Measurements from ENCODE around the gene CDC25B.

Gene CDC25B

GRCh38 chr20:3847429-3847940 lies 51.4 kb downstream of the CDC25B start:
- TF ChIP-seq SIN3A (IDR thresholded peaks at IDR 0.05; ENCODE audit: borderline replicate concordance, insufficient read depth, low read length) (no peak), FOXP2 (optimal IDR thresholded peaks at IDR 0.05; ENCODE audit: borderline replicate concordance, extremely low read depth, extremely low read length, insufficient read depth) (no peak), TAF1 (IDR thresholded peaks at IDR 0.05; ENCODE audit: borderline replicate concordance, insufficient read depth, low read length) (no peak), REST (IDR thresholded peaks at IDR 0.05; ENCODE audit: insufficient read depth in 1 of 2, low read depth in 2 of 2, low read length in 2 of 2) (no peak), POLR2AphosphoS5 (IDR thresholded peaks at IDR 0.05; ENCODE audit: low read depth, low read length) (no peak)

GRCh38 chr20:3848565-3848964 lies 52.5 kb downstream of the CDC25B start:
- TF ChIP-seq TAF1 (IDR thresholded peaks at IDR 0.05; ENCODE audit: borderline replicate concordance, insufficient read depth, low read length) (no peak), POLR2AphosphoS5 (IDR thresholded peaks at IDR 0.05; ENCODE audit: low read depth, low read length) (no peak), REST (IDR thresholded peaks at IDR 0.05; ENCODE audit: insufficient read depth in 1 of 2, low read depth in 2 of 2, low read length in 2 of 2) (no peak), SIN3A (IDR thresholded peaks at IDR 0.05; ENCODE audit: borderline replicate concordance, insufficient read depth, low read length) (no peak), FOXP2 (optimal IDR thresholded peaks at IDR 0.05; ENCODE audit: borderline replicate concordance, extremely low read depth, extremely low read length, insufficient read depth) (no peak)

GRCh38 chr20:3854462-3854871 lies 58.4 kb downstream of the CDC25B start:
- TF ChIP-seq TAF1 (IDR thresholded peaks at IDR 0.05; ENCODE audit: borderline replicate concordance, insufficient read depth, low read length): no peak
- no peak for TF ChIP-seq POLR2AphosphoS5 (IDR thresholded peaks at IDR 0.05; ENCODE audit: low read depth, low read length)
- TF ChIP-seq SIN3A (IDR thresholded peaks at IDR 0.05; ENCODE audit: borderline replicate concordance, insufficient read depth, low read length): no peak
- no peak for TF ChIP-seq FOXP2 (optimal IDR thresholded peaks at IDR 0.05; ENCODE audit: borderline replicate concordance, extremely low read depth, extremely low read length, insufficient read depth)
- TF ChIP-seq REST (IDR thresholded peaks at IDR 0.05; ENCODE audit: insufficient read depth in 1 of 2, low read depth in 2 of 2, low read length in 2 of 2): no peak
